ENCODE measurements around the gene SERINC5.

Gene SERINC5

DNA sequence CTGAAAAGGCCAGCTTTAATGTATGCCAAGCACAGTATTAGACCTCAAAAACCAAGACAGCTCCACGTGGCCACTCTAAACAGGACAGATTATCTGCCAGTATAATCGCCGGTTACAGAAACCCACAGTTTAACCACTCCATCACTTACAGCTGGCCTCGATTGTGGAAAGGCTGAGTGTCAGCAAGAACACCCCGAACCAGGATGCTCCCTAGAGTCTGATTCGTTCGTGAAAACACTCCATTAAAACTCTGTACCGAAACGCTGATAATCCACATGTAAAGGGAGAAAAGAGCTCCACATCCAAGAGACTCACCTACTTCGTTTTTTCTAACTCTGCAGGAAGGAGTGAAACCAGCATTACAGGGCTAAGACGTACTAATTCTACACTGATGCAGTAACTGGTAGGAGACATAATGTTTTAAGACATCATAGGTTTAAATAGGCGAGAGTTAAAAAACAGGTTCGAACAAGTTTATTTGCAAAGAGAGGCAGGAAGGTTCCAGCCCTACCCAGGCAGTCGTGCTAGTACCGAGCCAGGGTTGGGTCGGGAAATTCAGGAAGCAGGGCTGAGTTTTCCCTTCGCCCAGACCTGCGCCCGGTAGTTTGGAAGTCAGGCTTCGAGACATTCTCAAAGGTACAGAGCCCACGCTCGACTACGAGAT, 949 bp downstream of the SERINC5 start:
- DNase-seq (ENCODE audit: low read depth) = no peak

DNA sequence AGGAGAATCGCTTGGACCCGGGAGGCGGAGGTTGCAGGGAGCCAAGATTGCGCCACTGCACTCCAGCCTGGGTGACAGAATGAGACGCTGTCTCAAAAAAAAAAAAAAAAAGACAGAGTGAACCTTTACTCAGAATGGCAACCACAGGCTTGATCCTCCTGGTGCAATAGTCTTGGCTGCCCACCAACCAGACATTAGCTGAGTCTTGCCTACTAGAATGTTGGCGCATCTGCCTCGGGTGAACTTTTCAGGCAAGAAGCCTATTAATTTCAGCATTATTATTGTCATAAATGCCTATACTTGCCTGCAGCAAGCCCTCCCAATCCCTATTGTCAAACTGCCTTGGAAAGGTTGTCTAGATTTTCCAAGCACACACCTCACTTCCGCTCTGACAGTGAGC, 4.2 kb downstream of the SERINC5 start:
- DNase-seq (ENCODE audit: low read depth) = no peak

DNA sequence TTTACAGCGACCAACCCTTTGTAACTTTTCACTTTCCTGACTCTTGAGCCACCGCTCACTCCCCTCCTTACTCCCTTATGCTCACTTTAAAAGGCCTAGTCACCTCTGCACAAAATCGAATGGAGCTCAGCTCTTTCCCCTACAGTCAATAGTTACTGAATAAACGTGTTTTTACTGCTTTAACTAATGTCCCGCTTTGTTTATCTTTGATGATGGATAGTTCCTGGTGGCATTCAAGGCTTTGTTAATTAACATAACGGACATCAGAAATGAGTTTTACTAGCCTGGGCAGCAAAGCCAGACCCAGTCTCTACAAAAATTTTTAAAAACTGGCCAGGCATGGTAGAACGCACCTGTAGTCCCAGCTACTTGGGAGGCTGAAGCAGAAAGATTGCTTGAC, 5.0 kb downstream of the SERINC5 start:
- DNase-seq (ENCODE audit: low read depth) = no peak

DNA sequence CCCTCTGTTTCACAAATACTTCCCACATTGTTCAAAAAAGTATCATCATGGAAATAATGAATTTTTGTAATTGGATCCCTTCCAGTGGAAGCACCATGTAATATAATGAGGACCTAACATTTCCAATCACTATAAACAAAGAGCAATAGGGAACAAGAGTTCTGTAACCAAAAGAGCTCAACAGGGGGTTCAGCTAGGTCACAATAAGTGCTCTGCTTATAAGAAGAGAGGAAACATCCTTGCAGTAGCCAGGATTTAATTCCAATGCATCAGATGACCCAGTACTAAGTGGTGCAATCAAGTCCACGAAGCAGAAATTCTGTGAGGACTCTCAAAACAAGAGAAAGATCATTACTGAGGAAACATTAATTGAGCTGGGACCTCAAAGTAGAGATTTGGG, 5.9 kb downstream of the SERINC5 start:
- DNase-seq (ENCODE audit: low read depth) = no peak

DNA sequence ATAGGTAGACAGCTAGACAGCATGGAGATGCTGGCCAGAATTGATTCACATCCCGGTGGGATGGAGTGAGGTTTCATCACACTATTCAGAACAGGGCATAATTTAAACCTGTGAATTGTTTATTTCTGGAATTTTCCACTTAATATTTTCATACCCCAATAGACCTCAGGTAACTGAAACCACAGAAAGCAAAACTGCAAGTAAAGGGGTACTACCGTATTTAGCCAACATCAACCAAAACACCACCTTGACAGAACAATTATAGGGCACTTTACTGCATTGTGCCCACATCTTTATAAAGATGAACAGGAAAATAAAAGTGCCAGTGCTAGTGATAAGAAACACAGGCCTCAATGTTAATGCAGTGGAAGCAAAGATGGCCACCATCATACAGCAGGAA, 7.5 kb downstream of the SERINC5 start:
- DNase-seq (ENCODE audit: low read depth) = no peak

DNA sequence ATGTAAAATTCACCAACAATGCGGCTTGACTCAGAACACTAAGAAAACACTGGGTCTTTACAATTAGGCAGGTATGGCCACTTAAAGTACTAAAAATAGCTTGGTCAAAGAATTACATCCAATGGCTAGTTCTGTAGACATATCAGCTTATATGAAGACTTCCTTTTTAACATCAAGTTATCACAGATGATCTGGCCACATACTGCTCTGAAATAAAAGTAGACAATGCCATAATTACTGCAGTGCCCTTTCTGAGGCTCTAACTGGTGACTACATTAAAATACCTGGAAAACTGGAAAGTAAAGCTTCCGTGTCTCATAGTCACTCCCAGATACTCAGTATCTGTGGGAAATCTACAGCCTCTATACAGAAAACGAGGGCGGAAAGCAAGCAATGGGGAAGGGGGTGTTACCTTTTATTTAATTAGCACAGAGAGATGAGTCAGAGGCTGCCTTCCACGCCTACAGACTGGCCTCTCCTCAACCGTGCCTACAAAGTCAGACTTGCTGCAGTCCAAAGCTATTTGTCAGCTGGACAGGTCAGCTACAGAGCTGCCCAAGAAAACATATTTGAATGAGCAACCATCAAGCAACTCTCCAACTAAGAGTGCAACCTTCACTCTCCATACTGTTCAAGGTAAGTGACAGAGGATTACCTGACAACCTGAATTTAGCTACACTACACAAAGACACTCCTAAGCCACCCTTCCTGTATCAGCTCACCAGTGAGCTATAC, 8.7 kb downstream of the SERINC5 start:
- no peak for DNase-seq (ENCODE audit: low read depth)

DNA sequence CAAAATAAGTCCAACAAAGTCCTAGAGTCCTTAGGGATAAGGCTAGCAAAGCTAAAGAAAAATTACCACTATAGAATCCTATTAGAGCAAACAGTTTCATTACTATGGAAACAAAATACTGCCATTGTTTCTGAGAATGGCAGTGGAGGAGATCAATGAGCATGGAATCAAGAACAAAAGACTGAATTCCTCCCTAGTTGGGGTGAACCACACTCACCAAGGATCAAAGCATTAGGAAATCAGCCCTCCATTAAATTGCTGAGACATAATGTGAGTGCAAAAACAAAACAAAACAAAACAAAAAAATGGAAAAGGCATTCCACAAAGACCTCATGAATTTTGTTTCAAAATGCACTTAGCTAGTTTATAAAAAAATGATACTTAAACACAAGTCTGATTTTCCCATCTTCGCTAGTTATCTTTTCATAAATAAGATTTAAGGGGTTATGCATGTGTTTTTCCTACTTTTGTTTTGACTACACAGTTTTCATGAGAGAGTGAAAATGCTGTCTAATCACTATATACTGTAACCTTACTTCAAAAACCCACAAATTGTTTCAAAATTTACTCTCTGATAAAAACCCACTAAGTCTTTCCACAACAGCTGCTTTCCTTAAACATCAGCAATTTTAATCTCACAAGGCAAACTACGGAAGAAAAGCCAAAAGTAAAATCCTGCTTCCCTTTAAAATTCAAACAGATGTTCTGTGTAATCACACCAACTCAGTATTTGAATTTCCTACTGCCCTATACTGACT, 9.7 kb downstream of the SERINC5 start:
- no peak for DNase-seq (ENCODE audit: low read depth)

DNA sequence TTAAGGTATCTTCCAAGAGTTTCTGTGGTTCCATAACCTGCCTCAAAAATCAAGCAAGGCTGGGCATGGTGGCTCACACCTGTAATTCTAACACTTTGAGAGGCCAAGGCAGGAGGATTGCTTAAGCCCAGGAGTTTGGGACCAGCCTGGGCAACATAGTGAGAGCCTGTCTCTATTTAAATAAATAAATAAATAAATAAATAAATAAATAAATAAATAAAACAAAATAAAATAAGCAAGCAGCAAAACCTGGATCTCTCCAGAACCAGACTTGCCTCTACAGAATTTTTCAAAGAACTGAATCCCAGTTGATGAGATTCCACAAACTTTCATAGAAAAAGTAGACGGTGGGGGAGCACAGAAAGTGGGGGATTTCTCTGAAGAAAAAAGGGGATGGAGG, 12.3 kb downstream of the SERINC5 start:
- DNase-seq (ENCODE audit: low read depth) = no peak

DNA sequence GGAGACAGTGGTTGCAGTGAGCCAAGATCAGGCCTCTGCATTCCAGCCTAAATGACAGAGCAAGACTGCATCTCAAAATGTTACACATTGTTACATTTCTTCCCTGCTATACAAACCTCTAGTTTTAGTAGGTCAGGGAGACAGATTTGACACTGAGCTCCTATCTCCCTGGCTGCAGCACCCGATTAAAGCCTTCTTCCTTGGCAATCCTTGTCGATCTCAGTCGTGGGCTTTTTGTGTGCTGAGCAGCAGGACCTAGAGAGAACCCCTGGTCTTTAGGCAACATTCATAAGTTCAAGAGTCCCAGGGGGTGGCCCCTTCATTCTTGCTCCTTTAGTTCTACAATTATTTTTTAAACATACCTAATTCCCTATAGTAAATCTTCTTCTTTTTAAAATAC, 13.0 kb downstream of the SERINC5 start:
- no peak for DNase-seq (ENCODE audit: low read depth)

DNA sequence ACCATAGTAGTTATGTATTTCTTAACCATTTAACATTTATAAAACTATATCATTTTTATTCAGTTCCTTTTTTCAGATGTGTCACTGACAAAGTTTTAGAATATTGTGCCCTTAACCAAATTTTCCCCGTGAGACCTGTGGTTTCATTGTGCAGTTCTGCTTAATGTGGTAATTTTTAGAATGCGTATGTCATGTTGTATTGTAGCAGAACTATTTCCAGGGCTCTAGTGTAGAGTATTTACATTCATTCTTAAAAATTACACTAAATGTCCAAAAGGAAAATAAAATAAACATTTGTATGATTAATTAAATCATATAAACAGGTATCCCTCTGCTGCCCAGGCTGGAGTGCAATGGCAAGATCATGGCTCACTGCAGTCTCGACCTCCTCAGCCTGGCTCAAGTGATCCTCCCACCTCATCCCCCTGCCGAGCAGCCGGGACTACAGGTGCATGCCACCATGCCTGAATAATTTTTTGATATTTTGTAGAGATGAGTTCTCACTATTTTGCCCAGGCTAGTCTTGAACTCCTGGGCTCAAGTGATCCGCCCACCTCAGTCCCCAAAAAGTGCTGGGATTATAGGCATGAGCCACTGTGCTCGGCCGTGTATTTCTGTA, 15.4 kb downstream of the SERINC5 start:
- DNase-seq (ENCODE audit: low read depth) = no peak

DNA sequence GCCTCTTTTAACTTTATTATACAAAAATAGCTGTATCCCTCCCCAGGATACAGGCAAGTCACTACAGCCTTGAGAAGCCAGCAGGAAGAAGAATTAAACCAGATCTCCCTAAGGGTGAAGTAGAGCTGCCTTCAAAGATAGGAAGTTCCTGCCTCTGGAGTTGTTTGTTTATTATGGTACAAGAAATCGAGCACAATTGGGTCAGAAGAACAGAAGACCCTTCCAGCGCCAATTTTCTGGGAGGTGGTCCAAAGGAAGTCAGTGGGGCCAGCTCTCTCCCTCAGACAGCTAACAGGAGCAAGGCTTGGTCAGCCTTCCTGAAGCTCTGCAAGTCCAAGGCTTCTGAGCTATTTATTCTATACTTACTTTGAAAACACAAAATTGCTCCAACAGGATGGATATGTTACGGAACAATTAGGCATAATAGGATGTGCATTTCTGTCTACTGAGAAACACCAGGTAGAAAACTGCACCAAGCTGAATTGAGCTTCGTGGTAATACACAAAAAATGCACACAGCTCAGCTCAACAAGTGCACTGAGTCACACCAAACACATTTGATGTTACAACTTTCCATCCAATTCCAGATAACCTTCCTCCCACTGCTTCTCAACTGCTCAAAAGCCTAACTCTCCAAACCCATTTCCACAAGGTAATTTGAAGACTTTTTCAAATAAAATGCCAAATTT, 16.0 kb downstream of the SERINC5 start:
- no peak for DNase-seq (ENCODE audit: low read depth)

DNA sequence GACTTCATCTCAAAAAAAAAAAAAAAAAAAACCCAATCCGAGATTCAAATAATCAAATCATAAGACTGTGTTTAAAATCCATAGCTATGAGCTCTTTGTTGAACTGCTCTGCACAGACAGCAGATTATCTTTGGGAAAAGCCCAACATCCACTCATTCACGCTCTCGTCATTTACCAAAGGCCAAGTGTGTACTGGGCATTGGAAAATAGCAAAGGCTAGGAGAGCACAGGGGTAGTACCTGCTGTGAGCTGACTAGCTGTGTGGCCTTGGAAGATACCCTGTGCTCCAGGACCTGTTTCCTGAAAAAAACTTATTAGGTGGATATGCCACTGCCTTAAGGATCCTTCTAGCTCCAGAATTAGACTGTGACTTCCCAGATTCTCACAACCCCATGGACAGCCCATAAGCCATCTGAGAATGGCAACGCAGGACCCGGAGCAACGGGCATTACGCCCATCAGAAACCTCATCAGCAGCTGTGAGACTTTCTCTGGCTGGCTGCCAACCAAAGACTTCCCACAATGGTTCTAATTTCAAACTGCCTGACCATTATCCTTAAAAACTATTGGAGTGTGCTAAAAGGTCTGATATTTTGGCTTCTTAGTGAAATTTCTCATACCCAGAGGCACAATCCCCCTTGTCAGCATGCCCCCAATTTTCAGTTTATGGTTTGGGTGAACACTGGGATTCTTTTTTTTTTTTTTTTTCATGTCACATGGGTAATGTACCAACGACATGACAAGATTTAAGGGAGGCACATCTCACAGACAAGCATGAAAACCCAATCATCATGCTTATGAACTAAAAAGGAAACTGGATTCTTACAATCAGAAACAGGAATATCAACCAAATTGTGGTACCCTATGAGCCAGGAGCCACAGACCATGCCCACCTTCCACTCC, 16.8 kb downstream of the SERINC5 start:
- no peak for DNase-seq (ENCODE audit: low read depth)

DNA sequence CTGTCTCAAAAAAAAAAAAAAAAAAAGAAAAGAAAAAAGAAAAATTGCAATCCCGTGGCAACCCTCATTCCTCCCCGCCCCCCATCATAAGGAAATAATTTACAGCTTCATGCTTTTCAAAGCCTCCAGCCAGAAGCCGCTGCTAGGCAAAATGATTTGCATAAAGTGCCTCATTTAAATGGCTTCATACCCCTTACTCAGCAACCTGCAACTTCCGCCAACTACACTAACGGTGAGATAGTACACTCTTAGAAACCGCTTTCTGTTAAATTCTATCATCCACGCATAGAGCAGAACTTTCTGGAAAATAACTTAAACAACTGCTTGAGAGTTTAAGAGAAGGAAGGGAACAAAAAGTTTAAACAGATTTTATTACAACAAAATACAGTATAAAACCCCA, 17.8 kb downstream of the SERINC5 start:
- DNase-seq (ENCODE audit: low read depth) = no peak

DNA sequence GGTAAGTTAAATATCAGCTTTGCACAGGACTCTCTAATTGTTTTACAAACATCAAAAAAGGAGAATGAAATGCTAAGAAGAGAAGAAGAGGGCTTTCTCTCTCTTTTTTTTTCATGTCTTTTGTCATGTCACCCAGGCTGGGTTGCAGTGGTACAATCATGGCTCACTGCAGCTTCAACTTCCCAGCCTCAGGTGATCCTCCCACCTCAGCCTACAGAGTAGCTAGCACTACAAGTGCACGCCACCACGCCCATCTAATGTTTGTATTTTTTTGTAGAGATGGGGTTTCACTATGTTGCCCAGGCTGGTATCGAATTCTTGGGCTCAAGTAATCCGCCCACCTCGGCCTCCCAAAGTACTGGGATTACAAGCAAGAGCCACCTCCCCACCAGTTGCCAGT, 18.6 kb downstream of the SERINC5 start:
- no peak for DNase-seq (ENCODE audit: low read depth)

DNA sequence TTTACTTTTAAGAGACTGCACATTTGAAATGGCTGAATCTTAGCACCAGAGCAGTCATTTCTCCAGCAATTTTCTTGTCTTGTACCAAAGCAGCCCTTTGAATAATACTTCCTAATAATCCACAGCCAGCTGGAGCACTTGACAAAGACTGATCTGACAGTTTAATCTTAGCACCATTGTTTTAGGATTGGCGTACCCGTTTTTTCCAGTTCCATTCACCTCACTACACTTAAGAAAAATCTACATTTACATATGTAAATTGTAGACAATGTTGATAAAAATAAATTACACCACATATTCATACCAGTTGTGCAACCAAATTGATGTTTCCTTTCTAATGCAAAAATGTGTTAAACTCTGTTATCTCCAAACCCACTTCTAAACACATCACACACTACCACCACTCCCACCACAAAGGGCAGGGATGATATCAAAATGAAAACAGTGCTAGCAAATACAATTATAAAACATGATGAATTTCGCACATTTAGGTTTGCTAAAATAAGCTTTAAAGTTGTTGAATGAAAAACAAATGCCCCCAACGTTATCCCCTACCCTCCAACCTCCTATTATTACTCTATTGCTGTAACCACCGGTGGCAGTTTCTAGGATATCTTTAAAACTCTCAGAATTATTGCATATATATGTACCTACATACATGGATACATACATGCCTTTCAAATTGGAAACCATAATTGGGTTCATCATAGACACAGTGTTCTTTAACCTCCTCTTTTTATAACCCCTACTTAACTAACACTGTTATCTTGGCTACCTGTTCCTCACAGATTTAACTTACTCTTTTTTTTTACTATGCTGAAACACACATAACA, 21.5 kb downstream of the SERINC5 start:
- DNase-seq (ENCODE audit: low read depth) = no peak

DNA sequence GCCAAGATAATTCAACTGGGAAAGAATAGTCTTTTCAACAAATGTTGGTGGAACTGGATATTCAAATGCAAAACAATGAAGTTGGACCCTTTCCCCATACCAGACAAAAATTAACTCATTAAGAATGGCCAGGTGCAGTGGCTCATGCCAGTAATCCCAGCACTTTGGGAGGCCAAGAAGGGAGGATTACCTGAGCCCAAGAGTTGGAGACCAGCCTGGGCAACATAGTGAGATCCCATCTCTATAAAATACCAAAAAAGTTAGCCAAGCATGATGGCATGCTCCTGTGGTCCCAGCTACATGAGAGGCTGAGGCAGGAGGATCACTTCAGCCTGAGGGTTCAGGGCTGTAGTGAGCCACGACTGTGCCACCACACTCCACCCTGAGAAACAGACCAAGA, 24.2 kb downstream of the SERINC5 start:
- DNase-seq (ENCODE audit: low read depth) = no peak

DNA sequence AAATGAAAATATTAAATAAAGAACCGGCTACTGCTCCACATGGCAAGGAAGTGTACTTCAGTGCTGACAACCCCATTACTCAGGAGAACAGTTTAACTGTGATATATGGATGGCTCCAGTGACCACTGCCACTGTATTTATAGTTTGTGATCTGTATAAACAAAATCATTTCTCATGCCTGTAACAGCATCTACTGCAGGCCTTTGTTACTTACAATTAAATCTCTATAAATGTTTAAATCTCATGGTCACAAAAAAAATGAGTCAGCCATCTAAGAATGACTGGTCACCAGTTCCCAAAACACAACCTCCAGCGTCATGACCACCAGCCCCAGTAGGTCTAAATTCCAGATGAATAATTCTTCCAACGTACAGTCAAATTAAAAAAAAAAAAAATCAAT, 24.6 kb downstream of the SERINC5 start:
- DNase-seq (ENCODE audit: low read depth) = no peak

DNA sequence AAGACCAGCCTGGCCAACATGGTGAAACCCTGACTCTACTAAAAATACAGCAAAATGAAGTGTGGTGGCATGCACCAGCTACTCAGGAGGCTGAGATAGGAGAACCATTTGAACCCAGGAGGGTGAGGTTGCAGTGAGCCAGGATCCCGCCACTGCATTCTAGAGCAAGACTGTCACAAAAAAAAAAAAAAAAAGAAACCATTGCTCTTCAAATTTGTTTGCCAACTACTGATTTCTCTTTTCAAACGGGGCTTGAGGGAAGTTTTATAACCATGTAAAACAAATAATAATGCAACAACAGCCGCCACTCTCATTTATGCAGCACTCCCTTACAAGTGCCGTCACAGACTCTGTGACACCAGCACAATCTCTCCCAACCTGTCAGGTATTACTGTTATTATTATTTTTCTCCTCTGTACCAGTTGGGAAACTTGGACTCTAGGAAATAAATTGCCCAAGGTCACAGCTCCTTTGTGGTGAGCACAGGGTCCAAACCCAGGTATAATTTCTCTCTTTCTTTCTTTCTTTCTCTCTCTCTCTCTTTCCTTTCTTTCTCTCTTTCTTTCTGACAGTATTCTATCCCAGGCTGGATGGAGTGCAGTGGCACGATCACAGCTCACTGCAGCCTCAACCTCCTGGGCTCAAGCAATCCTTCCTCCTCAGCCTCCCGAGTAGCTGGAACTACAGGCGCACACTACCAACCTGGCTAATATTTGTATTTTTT, 25.4 kb downstream of the SERINC5 start:
- DNase-seq (ENCODE audit: low read depth) = no peak

DNA sequence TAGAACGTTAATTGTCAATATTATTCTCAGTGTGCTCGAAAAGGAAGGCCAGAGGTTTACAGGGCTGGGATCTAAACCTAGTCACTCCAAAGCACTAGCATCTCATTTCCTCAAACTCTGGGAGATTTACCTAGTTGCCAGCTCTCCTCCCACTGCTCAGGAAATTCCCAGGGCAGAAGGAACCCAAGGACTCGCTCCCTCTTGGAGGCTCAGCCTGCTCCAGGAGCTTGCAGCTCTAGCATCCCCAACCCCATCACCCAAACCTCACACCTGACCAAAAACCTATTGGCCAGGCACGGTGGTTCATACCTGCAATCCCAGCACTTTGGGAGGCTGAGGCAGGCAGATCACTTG, 26.0 kb downstream of the SERINC5 start:
- DNase-seq (ENCODE audit: low read depth) = no peak

All from HS-27A (cell line).